H7 (cell line): ENCODE results near the gene EFNA3. TPM values are rescaled to one million over a fixed set of nuclear protein-coding genes. Genes with fewer than 3 reads are reported as not detected.
"Not testable (repeated sequence)": the region's sequence is repeated elsewhere in the genome, so short reads cannot be mapped to it uniquely, and the experiment has no call there.

Source experiments
- DNase-seq: peaks from one replicate; pipeline ENCODE4 v3.0.0; 2012
- H3K27me3 ChIP-seq: 2 replicates; pipeline ENCODE4 v1.6.0; 2011; ENCODE audit warnings: mild to moderate bottlenecking, low read length; ENCODE audit not compliant: control insufficient read depth, insufficient read depth
- H3K36me3 ChIP-seq: replicated peaks from 2 replicates; pipeline ENCODE4 v1.5.1; 2011; ENCODE audit warnings: low read length; ENCODE audit not compliant: control insufficient read depth, insufficient read depth
- H3K4me3 ChIP-seq: 2 replicates; pipeline ENCODE4 v1.5.1; 2011; ENCODE audit warnings: low read depth, mild to moderate bottlenecking, control low read depth, low read length, moderate library complexity; ENCODE audit not compliant: insufficient read depth
- total RNA-seq: library from RNA; depleted of rRNA; stranded (reverse); fragments of >200 nt; shearing (Covaris generic); gene quantifications from 2 replicates; pipeline ENCODE4 v1.2.3, GENCODE V29; 2014

EFNA3 gene
- total RNA-seq, 1 experiment from 2014 or later = 17.5 TPM

DNA sequence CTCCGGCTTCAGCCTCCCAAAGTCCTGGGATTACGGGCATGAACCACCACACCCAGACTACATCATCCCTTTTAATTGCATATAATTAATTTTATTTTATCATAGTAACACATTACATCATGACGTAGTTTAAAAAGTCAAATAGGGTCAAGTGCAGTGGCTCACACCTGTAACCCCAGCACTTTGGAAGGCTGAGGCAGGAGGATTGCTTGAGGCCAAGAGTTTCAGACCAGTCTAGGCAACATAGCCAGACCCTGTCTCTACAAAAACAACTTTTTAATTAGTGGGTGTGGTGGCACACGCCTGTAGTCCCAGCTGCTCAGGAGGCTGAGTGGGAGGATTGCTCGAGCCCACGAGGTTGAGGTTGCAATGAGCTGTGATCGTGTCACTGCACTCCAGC is 20.7 kb downstream of the EFNA3 start:
- no peaks in the 10 kb centered on the region; the same call in 1 of the 2 replicates for H3K27me3 ChIP-seq
- no peaks in the 10 kb centered on the region for H3K36me3 ChIP-seq
- no peak overlapping the region for H3K4me3 ChIP-seq
- DNase-seq = no peak

DNA sequence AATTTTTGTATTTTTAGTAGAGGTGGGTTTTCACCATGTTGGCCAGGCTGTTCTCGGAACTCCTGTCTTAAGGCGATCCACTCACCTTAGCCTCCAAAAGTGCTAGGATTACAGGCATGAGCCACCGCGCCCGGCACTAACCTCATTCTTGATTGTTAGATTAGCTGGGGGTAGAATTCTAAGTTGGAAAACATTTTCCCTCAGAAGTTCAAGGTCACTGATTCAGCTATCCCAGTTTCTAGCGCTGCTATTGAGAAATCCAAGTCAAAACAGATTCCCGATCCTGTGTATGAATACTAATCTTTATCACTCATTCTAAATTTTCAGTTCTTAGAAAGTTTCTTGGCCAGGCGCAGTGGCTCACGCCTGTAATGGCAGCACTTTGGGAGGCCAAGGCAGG is 24.7 kb downstream of the EFNA3 start:
- Histone ChIP-seq H3K4me3 (no peak overlapping the region), H3K36me3 (no peaks in the 10 kb centered on the region), H3K27me3 (no peaks in the 10 kb centered on the region; the same call in 1 of the 2 replicates)
- no peak for DNase-seq

DNA sequence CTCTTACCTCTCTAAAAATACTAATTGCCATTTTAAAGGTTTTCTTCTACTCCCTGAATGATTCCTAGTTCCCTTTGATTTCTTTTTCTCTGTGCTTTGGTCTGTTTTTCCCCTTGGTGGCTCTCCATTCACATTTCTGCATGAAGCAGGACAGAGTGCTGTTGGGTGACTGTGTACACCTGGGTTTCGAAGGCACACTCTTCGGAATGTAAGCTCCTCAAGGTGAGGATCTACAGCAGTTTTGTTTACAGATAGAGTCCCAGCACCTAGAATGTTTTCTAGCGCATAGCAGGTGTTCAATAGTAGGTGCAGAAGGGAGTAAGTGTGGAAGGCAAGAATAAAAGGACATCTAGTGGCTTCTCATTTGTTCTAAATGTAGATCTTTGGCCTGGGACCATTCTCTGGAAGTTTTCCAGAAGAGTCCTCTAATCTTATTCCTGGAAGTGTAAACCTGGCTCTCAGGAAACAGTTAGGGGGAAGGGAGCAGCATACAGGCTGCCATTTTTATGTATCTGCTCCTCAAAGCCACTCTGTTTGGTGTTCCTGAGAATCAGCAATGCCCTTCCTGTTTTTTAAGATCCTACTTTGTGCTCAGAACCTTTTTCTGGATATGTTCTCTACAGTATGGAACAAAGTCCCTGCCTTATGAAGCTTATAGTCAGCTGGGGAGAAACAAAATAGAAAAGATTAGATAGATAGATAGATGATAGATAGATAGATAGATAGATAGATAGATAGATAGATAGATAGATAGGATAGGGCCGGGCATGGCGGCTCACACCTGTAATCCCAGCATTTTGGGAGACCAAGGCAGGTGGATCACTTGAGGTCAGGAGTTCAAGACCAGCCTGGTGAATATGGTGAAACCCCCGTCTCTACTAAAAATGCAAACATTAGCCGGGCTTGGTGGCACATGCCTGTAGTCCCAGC is 26.2 kb downstream of the EFNA3 start:
- no peak overlapping the region for H3K4me3 ChIP-seq
- no peaks in the 10 kb centered on the region; the same call in 1 of the 2 replicates for H3K27me3 ChIP-seq
- no peaks in the 10 kb centered on the region for H3K36me3 ChIP-seq
- DNase-seq = no peak

DNA sequence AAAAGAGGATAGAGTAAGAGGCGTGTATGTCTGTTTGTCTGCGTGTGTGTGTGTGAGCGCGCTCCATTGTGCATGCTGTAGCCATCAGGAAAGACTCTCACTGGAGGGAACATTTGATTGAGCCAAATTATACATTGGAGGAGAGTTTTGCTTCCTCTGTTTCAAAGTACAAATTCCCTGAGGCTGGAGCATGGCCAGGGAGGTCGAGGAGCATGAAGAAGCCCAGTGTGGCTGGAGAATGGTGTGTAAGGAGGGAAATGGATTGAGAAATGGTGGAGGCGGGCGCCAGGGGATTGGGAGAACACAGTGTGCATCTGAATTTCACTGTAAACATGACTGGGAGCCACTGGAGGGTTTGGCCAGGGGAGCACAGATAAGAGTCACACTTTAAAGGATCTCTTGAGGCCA is 27.0 kb downstream of the EFNA3 start:
- H3K4me3 ChIP-seq = no peak overlapping the region

DNA sequence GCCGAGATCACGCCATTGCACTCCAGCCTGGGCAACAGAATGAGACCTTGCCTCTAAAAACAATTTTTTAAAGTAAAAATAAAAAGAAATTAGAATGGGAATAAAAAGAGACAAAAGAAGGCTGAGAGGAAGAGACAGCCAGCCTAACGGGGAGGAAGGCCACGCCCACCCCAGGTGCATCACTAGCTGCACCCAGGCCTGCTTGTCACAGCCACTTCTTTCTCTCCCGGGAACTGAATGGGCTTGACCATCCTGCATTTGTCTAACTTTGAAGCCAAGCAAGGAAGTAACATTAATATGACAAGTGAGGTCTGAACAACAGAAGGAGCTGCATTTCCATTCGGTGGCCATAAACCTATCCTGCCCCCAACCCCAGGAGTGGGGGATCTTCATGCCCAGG is 28.2 kb downstream of the EFNA3 start:
- Histone ChIP-seq H3K27me3 (no peaks in the 10 kb centered on the region; the same call in 1 of the 2 replicates), H3K36me3 (no peaks in the 10 kb centered on the region), H3K4me3 (no peak overlapping the region)
- no peak for DNase-seq

More for the DNA sequence above, 27.0 kb downstream of the EFNA3 start:
- DNase-seq = no peak
- H3K27me3 ChIP-seq = no peaks in the 10 kb centered on the region; the same call in 1 of the 2 replicates
- H3K36me3 ChIP-seq = no peaks in the 10 kb centered on the region

DNA sequence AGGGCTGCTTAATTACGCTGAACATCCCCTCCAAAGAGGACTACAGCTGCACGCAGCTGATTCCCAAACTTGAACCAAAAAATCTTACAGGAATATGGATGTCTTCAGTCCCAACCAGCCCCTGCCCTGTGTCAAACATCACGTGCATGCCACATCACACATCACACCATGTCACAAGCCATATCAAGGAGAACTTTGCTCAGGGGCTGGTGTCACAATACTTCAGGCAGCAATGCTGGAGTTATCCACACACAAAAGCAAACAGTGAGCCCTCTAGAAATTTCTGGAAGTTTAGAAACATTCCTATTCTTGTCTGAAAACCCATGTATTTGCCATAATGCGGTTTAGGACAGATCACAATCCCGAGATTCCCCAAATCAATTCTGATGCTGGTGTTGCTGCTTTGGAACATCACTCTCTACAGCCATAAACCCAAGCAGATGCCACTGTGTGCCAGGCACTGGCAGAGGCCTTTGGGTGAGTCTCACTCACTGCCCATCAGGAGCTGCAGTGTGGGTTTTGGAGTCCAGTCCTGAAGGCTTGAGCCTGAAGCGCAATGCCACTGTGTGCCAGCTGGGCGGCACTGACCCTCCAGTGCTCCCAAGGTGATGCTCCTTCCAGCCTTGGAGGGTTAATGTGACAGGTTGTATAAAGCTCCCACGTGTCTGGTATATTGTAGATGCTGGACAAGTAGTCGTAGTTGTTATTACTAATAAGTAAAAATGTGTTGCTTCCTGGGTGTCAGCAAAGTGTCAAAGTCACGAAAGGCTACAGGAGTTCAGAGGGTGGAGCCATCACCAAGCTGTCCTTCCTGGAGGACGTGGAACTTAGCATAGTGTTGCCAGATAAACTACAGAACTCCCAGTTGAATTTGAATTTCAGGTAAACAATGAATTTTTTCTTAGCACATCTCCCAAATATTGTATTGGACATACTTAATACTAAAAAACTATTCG is 28.9 kb downstream of the EFNA3 start:
- Histone ChIP-seq H3K4me3 (no peak overlapping the region), H3K27me3 (no peaks in the 10 kb centered on the region; the same call in 1 of the 2 replicates), H3K36me3 (no peaks in the 10 kb centered on the region)
- DNase-seq = no peak

DNA sequence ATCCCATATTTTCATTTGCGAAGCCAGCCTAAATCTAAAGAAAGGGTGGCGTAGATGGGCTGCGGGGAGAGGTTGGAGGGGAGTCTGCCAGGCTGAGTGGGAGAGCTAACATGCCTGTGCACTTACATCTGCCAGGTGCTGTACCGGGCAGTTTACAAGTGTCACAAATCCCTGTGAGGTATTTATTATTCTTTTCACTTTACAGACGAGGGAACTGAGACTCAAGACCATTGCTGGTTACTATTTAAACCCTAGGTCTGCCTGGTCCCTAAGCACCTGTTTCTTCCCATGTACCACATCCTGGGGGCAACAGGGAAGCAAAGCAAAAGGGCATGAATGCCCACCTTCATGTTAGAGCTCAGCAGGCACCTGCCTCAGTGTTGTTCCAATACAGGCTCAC is 29.7 kb downstream of the EFNA3 start:
- no peak overlapping the region for H3K4me3 ChIP-seq
- no peaks in the 10 kb centered on the region; the same call in 1 of the 2 replicates for H3K27me3 ChIP-seq
- no peaks in the 10 kb centered on the region for H3K36me3 ChIP-seq
- DNase-seq = no peak

DNA sequence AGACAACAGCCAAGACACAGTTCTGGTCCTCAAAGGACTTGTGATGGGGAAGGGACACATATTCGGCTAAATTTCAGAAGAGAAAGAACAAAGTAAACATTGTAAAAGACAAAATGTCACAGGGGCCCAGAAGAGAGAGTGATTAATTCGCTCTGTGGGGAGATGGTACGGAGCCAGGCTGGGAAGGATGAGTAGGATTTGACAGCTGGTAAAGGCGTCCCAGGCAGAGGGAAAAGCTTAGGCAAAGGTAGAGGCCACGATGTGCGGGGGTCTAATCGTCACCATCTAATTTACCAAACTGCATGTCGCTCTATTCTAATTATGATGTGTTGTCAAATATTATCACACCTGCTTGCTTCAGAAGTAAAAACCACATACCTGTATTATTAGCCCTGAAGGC is 31.7 kb downstream of the EFNA3 start:
- Histone ChIP-seq H3K4me3 (no peak overlapping the region), H3K36me3 (no peaks in the 10 kb centered on the region), H3K27me3 (no peaks in the 10 kb centered on the region; the same call in 1 of the 2 replicates)
- no peak for DNase-seq

DNA sequence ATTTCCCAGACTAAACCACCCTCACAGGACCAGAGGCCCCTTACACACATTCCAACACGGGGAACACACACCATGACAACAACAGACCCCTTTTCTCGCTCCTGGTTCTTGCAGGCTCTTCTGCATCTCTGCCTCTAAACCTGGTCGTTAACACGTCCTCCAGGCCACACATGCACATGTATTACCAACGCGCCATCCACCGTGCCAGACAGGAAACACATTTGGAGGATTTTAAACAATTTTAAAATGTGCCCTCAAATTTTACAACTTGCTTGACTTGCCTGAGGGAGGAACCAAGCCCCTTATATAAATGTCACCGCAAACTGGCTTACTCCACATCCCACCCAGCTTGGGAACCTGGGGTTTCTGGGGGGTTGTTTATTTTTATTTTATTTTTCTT is 32.2 kb downstream of the EFNA3 start:
- H3K4me3 ChIP-seq = no peak overlapping the region
- no peaks in the 10 kb centered on the region; the same call in 1 of the 2 replicates for H3K27me3 ChIP-seq
- no peak for DNase-seq
- no peaks in the 10 kb centered on the region for H3K36me3 ChIP-seq

DNA sequence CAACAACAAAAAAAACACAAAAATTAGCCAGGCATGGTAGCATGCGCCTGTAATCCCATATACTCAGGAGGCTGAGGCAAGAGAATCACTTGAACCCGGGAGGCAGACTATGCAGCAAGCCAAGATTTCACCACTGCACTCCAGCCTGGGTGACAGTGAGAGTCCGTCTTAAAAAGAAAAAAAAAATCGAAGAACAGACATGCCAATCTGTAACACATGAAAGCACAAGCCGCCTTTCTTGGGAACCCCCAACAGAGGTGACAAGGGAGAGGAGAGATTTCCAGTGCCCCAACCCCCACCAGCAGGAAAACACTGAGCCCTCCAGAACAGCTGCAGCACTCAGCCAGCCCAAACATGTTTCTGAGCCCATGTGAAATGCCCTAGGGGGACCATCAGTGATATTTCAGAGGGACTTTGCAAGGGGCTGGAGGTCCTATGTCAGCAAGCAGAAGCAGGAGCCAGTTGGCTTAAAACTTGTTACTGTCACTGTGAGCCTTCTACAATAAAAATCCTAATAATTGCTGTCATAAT is 34.9 kb downstream of the EFNA3 start:
- H3K4me3 ChIP-seq = no peak overlapping the region
- no peaks in the 10 kb centered on the region; the same call in 1 of the 2 replicates for H3K27me3 ChIP-seq
- no peaks in the 10 kb centered on the region for H3K36me3 ChIP-seq
- no peak for DNase-seq

DNA sequence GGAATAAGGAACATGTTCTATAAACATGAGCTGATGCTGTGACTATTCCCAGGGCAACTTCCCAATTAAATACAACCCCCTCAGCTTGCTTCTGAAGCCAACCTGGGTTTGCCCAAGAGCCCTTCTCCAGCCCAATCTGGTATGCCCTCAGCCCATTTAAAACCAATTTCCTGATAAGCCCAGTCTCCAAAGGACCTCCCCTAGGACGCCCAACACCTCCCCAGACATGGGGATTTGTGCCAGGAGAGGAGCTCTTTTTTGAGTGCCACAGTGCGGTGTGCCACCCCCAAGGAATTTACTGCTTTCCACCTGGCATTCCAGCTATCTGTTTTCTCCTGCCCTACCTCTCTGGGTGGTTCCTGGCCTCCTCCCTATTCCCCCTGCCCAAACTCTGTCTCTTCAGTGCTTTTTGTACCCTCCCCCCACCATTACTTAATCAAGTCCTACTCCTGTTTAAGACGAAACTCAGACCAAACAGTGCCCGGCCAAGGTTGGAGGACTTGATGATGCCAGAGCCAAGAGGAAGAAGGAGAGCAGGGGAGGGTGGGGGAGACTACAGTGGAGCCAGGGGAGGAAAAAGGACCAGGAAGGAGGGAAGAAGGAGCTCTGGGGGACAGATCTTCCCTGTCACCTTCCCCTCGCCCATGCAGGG is 37.6 kb downstream of the EFNA3 start:
- no peak for DNase-seq
- no peaks in the 10 kb centered on the region for H3K36me3 ChIP-seq
- peaks cover 5% of the 10 kb centered on the region; the same call in 1 of the 2 replicates for H3K27me3 ChIP-seq
- no peak overlapping the region for H3K4me3 ChIP-seq

DNA sequence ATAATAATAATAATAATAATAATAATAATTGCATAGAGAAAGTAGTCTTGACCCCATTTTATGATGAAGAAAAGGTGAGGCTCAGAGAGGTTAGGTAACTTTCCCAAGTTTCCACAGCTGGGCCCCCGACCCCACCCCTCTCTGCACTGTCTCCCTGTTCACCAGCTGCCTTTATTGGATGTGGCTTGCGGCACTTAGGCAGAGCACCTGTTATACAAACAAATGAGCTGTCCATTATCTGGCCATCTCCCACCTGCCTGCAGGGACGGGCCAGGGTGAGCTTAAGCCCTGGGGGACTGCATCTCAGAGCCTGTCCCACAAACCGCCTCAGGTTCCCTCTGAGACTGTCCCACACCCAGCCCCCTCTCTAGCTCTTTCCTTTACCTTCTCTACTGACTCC is 39.0 kb downstream of the EFNA3 start:
- Histone ChIP-seq H3K4me3 (no peak overlapping the region), H3K27me3 (peaks cover 5% of the 10 kb centered on the region; the same call in 1 of the 2 replicates), H3K36me3 (no peaks in the 10 kb centered on the region)
- no peak for DNase-seq

DNA sequence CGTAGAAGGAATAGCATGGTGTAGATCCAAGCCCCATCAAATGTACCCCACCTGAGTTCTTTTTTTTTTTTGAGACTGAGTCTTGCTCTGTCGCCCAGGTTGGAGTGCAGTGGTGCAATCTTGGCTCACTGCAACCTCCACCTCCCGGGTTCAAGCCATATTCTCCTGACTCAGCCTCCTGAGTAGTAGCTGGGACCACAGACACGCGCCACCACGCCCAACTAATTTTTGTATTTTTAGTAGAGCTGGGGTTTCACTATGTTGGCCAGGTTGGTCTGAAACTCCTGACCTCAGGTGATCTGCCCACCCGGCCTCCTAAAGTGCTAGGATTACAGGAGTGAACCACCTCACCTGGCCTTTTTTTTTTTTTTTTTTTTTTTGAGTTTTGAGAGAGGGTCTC is 39.5 kb downstream of the EFNA3 start:
- DNase-seq, H3K4me3 ChIP-seq, H3K36me3 ChIP-seq, H3K27me3 ChIP-seq: not testable (repeated sequence)

DNA sequence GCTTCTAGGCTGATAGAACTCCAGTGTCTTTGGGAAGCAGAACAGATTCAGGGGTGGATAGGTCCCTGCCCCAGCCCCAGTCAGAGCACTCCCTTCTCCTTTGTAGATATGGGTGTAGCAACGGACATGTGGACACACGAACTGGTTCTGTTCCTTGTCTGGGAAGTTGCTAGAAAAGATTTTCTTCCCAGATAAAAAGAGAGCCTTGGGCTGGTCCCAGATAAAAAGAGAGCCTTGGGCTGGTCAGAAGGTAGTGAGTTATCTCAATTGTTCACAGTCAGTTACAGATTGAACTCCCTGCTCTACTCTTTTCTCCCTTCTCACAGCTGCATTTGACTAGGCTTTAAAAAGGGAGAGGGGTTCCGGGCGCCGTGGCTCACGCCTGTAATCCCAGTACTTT is 41.6 kb downstream of the EFNA3 start:
- no peaks in the 10 kb centered on the region for H3K36me3 ChIP-seq
- no peak overlapping the region for H3K4me3 ChIP-seq
- no peak for DNase-seq
- peaks cover 13% of the 10 kb centered on the region for H3K27me3 ChIP-seq
